ENCODE measurements around the gene SUN5.

SUN5 gene

GRCh38 chr20:33028875-33029274, 24.6 kb upstream of the SUN5 start:
- no peak overlapping the region for H3K27ac ChIP-seq
- H3K36me3 ChIP-seq (ENCODE audit: insufficient read depth, low read length), result no peaks in the 10 kb centered on the region
- H3K9ac ChIP-seq (ENCODE audit: insufficient read length), result no peak overlapping the region
- no peak overlapping the region for H3K4me3 ChIP-seq
- H3K9me3 ChIP-seq (ENCODE audit: low read depth, low read length), result no peaks in the 10 kb centered on the region
- TF ChIP-seq FOXP2 (optimal IDR thresholded peaks at IDR 0.05; ENCODE audit: control extremely low read depth, extremely low read length, insufficient read depth) (no peak), EZH2 (IDR thresholded peaks at IDR 0.05) (no peak), POLR2AphosphoS5 (IDR thresholded peaks at IDR 0.05; ENCODE audit: borderline replicate concordance, low read depth, low read length) (no peak)
- no peak for DNase-seq (ENCODE audit: low read depth, low spot score)

DNA sequence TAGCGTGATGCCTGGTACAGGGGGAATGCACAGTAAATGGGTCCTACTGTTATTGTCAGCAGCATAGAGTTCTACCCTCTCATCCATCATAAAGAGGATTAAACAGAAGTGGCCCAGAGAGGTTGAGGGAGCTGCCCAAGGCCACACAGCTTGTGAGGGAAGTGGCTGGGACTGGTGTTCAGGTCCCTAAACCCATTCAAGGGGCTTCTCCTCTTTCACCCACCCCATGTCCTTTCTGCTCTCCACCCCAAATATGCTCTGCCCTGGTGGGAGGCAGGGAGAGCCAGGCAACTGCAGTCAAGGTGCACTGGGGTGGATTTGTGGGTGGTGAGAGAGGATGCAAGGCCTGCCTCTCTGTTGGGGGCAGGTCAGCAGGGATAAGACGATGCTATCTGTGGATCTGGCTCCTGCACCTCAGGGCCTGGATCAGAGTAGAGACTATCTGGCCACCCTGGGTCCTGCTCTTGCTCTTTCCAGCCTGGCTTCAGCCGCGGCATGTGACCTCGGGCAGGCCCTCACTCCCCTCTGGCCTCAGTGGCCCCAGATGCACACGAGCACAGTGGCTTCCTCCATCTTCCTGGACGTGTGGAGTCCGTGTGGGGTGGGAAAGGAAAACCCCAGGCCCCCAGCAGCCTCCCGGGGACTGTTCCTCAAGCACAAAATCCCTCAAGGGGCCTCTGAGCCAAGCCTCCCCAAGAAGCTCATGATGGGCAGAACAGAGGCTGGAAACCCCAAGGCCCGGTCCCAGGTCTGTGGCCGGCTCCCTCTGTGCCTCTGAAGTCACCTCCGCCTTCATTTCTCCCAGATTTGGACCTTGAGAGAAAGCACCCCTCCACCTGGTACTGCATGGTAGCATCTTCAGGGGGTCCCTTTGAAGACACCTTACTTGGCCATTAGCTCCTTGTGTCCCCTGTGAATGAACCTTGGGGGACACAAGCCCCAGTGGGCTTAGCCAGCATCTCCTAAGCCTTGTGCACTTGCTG, 23.8 kb upstream of the SUN5 start:
- H3K36me3 ChIP-seq (ENCODE audit: insufficient read depth, low read length), result no peaks in the 10 kb centered on the region
- TF ChIP-seq EZH2 (IDR thresholded peaks at IDR 0.05) (no peak), FOXP2 (optimal IDR thresholded peaks at IDR 0.05; ENCODE audit: control extremely low read depth, extremely low read length, insufficient read depth) (no peak), POLR2AphosphoS5 (IDR thresholded peaks at IDR 0.05; ENCODE audit: borderline replicate concordance, low read depth, low read length) (no peak)
- no peak overlapping the region for H3K4me3 ChIP-seq
- H3K9me3 ChIP-seq (ENCODE audit: low read depth, low read length), result no peaks in the 10 kb centered on the region
- H3K27ac ChIP-seq, result no peak overlapping the region
- DNase-seq (ENCODE audit: low read depth, low spot score), result no peak
- no peak overlapping the region for H3K9ac ChIP-seq (ENCODE audit: insufficient read length)

DNA sequence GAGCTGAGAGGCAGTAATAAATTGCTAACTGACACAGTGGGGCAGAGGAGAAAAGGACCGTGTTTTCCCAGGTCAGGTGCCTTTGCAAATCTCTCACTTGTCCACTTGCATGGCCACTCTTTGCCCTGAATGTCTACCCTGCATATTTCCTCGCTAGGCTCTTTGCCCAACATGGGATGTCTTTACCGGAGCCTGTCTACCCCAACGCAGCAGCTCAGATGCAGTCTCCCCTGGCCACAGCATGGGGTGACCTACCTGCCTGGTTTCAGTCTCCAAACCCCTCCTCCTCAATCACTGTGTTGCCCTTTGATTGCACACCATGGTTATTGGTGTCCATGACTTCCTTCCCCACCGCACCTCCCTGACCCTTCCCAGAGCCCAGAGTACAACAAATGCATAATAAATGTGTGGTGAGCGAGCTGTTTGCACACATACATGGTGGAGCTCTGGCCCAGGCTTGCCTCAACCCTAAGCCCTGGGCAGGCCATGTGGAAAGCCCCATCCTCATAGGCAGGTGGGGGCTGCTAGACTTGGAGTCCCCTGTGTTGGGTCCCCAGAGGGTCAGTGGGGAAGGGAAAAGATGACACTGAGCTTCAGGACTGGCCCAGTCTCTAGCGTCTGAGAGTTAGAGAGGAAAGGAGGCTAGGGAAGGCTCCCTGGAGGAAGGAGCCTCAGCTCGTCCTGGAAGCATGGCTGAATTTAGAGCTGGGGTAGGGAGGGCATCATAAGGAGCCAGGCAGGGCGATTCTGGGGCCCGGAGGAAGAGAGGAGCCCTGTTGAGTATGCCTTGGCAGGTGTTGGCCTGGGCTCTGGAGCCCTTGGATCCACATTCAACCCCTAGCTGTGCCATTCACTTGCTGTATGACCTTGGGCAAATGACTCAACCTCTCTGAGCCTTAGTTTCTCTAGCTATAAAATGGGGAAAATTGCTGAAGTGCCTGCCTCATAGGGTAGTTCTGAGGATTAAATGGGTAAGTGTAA, 22.8 kb upstream of the SUN5 start:
- Histone ChIP-seq H3K36me3 (ENCODE audit: insufficient read depth, low read length) (no peaks in the 10 kb centered on the region), H3K9ac (ENCODE audit: insufficient read length) (no peak overlapping the region), H3K27ac (no peak overlapping the region), H3K4me3 (no peak overlapping the region), H3K9me3 (ENCODE audit: low read depth, low read length) (no peaks in the 10 kb centered on the region)
- no peak for DNase-seq (ENCODE audit: low read depth, low spot score)
- TF ChIP-seq EZH2 (IDR thresholded peaks at IDR 0.05) (no peak), POLR2AphosphoS5 (IDR thresholded peaks at IDR 0.05; ENCODE audit: borderline replicate concordance, low read depth, low read length) (no peak), FOXP2 (optimal IDR thresholded peaks at IDR 0.05; ENCODE audit: control extremely low read depth, extremely low read length, insufficient read depth) (no peak)

- no peak overlapping the region for H3K27ac ChIP-seq
- DNase-seq (ENCODE audit: low read depth, low spot score), result no peak
- H3K36me3 ChIP-seq (ENCODE audit: insufficient read depth, low read length), result no peaks in the 10 kb centered on the region
- TF ChIP-seq FOXP2 (optimal IDR thresholded peaks at IDR 0.05; ENCODE audit: control extremely low read depth, extremely low read length, insufficient read depth) (no peak), POLR2AphosphoS5 (IDR thresholded peaks at IDR 0.05; ENCODE audit: borderline replicate concordance, low read depth, low read length) (no peak), EZH2 (IDR thresholded peaks at IDR 0.05) (no peak)
- no peaks in the 10 kb centered on the region for H3K9me3 ChIP-seq (ENCODE audit: low read depth, low read length)
- H3K9ac ChIP-seq (ENCODE audit: insufficient read length), result no peak overlapping the region
- H3K4me3 ChIP-seq, result no peak overlapping the region
These were observed 22.0 kb upstream of the SUN5 start for GRCh38 chr20:33026072-33026778.

DNA sequence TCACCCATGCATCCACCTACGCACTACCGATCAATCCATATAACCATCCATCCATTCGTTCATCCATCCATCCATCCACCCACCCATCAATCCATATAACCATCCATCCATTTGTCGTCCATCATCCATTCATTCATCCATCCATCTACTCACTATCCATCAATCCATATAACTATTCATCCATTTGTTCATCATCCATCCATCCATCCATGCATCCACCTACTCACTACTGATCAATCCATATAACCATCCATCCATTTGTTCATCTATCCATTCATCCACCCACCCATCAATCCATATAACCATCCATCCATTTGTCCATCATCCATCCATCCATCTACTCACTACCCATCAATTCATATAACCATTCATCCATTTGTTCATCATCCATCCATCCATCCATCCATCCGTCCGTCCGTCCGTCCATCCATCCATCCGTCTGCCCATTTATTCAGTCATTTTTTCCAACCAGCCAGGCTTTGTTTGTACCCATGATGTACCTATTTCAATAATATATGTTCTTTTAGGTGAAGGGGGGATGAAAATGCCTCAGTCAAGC, 21.2 kb upstream of the SUN5 start:
- Histone ChIP-seq H3K9me3 (ENCODE audit: low read depth, low read length) (no peaks in the 10 kb centered on the region), H3K4me3 (no peak overlapping the region), H3K36me3 (ENCODE audit: insufficient read depth, low read length) (no peaks in the 10 kb centered on the region), H3K27ac (no peak overlapping the region), H3K9ac (ENCODE audit: insufficient read length) (no peak overlapping the region)
- TF ChIP-seq EZH2 (IDR thresholded peaks at IDR 0.05), result no peak
- no peak for TF ChIP-seq POLR2AphosphoS5 (IDR thresholded peaks at IDR 0.05; ENCODE audit: borderline replicate concordance, low read depth, low read length)
- TF ChIP-seq FOXP2 (optimal IDR thresholded peaks at IDR 0.05; ENCODE audit: control extremely low read depth, extremely low read length, insufficient read depth), result no peak
- DNase-seq (ENCODE audit: low read depth, low spot score), result no peak

DNA sequence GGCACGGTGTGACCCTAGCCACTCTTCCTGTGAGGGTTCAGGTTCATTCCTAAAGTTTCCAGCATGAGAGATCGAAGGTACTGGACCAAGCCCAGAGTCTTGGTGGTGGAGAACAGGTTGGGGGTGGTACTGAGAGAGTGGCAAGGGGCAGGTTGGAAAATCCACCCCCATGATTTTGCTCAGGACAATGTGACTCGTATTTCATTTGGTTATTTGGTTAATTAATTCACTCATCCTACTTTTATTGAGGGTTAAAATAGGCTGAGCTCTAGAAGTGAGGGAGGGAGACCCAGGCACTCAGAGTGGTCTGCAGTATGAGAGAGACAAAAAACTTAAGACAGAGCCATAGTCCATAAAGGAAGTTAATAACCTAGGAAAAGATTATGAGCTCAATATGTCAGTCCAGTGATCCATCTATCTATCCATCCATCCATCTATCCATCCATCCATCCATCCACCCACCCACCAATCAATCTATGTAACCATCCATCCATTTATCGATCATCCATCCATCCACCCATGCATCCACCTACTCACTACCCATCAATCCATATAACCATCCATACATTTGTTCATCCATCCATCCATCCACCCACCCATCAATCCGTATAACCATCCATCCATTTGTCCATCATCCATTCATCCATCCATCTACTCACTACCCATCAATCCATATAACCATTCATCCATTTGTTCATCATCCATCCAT, 20.5 kb upstream of the SUN5 start:
- Histone ChIP-seq H3K36me3 (ENCODE audit: insufficient read depth, low read length) (no peaks in the 10 kb centered on the region), H3K27ac (no peak overlapping the region), H3K9ac (ENCODE audit: insufficient read length) (no peak overlapping the region), H3K4me3 (no peak overlapping the region), H3K9me3 (ENCODE audit: low read depth, low read length) (no peaks in the 10 kb centered on the region)
- TF ChIP-seq FOXP2 (optimal IDR thresholded peaks at IDR 0.05; ENCODE audit: control extremely low read depth, extremely low read length, insufficient read depth) (no peak), EZH2 (IDR thresholded peaks at IDR 0.05) (no peak), POLR2AphosphoS5 (IDR thresholded peaks at IDR 0.05; ENCODE audit: borderline replicate concordance, low read depth, low read length) (no peak)
- no peak for DNase-seq (ENCODE audit: low read depth, low spot score)

- no peak for DNase-seq (ENCODE audit: low read depth, low spot score)
- Histone ChIP-seq H3K27ac (no peak overlapping the region), H3K9ac (ENCODE audit: insufficient read length) (no peak overlapping the region), H3K9me3 (ENCODE audit: low read depth, low read length) (no peaks in the 10 kb centered on the region), H3K36me3 (ENCODE audit: insufficient read depth, low read length) (no peaks in the 10 kb centered on the region), H3K4me3 (no peak overlapping the region)
- TF ChIP-seq FOXP2 (optimal IDR thresholded peaks at IDR 0.05; ENCODE audit: control extremely low read depth, extremely low read length, insufficient read depth) (no peak), POLR2AphosphoS5 (IDR thresholded peaks at IDR 0.05; ENCODE audit: borderline replicate concordance, low read depth, low read length) (no peak), EZH2 (IDR thresholded peaks at IDR 0.05) (no peak)
These were observed 20.0 kb upstream of the SUN5 start for GRCh38 chr20:33024243-33024560.

Measured in SK-N-MC (cell line).